ENCODE measurements around the gene MTHFSD.
A peak's percentile ranks its signal among the peaks of the same experiment; 100 is the strongest.

Gene MTHFSD

GRCh38 chr16:86565181-86565631 lies 10.2 kb upstream of the MTHFSD start:
- peak overlapping the region; percentile 91 for H3K4me3 ChIP-seq (ENCODE audit: low read depth, low read length)
- DNase-seq (ENCODE audit: low read depth) = peak; percentile 63
- TF ChIP-seq, protein P1, sequence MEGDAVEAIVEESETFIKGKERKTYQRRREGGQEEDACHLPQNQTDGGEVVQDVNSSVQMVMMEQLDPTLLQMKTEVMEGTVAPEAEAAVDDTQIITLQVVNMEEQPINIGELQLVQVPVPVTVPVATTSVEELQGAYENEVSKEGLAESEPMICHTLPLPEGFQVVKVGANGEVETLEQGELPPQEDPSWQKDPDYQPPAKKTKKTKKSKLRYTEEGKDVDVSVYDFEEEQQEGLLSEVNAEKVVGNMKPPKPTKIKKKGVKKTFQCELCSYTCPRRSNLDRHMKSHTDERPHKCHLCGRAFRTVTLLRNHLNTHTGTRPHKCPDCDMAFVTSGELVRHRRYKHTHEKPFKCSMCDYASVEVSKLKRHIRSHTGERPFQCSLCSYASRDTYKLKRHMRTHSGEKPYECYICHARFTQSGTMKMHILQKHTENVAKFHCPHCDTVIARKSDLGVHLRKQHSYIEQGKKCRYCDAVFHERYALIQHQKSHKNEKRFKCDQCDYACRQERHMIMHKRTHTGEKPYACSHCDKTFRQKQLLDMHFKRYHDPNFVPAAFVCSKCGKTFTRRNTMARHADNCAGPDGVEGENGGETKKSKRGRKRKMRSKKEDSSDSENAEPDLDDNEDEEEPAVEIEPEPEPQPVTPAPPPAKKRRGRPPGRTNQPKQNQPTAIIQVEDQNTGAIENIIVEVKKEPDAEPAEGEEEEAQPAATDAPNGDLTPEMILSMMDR (conservative IDR thresholded peaks at IDR 0.05; ENCODE audit: low read depth, low read length) = no peak

- peak overlapping the region; percentile 59 for H3K4me3 ChIP-seq (ENCODE audit: low read depth, low read length)
- peak; percentile 96 for DNase-seq (ENCODE audit: low read depth)
- TF ChIP-seq, protein P1 (conservative IDR thresholded peaks at IDR 0.05; ENCODE audit: low read depth, low read length) = peak; percentile 100
Observed at GRCh38 chr16:86563469-86564345, 8.7 kb upstream of the MTHFSD start.

DNA sequence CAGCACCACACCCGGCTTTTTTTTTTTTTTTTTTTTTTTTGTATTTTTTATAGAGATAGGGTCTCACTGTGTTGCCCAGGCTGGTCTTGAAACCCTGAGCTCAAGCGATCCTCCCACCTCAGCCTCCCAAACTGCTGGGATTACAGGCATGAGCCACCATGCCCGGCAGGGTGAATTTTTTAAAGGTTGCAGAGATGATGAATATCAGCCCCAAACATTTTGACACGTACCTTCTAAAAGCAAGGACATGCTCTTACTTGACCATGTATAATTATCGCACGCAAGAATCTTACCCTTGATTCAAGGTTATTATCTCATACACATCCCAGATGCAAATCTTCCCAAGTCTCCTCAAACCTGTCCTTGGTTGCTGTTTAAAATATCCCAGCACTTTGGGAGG lies 7.3 kb upstream of the MTHFSD start:
- TF ChIP-seq, protein P1 (conservative IDR thresholded peaks at IDR 0.05; ENCODE audit: low read depth, low read length) = no peak
- DNase-seq (ENCODE audit: low read depth) = no peak

DNA sequence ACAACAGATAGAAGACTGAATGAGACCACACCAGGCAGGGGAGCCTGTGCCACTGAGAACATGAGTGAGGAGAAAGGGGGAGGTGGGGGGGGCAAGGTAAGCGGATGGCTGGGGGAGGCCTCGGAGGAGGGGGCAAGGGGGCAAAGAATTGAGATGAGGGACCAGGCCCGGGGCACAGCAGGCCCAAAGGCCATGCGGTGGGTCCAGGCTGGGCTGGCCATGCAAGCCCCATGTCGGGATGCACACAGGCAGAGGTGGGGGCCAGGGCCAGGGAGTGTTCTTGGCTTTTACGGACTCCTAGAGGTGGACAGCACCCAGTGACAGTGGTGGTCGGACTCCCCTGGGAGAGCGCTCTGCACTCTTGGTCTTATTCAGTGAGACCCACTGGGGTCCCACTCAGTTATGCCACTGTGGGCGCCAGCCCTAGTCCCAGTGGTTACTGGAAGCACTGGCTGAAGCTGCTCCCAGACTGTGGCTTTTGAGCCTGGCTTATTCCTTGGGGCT lies 4.8 kb upstream of the MTHFSD start:
- no peak for DNase-seq (ENCODE audit: low read depth)
- H3K4me3 ChIP-seq (ENCODE audit: low read depth, low read length) = no peak overlapping the region
- TF ChIP-seq, protein P1 (conservative IDR thresholded peaks at IDR 0.05; ENCODE audit: low read depth, low read length) = no peak

More for the DNA sequence above, 7.3 kb upstream of the MTHFSD start:
- H3K4me3 ChIP-seq (ENCODE audit: low read depth, low read length) = no peak overlapping the region

DNA sequence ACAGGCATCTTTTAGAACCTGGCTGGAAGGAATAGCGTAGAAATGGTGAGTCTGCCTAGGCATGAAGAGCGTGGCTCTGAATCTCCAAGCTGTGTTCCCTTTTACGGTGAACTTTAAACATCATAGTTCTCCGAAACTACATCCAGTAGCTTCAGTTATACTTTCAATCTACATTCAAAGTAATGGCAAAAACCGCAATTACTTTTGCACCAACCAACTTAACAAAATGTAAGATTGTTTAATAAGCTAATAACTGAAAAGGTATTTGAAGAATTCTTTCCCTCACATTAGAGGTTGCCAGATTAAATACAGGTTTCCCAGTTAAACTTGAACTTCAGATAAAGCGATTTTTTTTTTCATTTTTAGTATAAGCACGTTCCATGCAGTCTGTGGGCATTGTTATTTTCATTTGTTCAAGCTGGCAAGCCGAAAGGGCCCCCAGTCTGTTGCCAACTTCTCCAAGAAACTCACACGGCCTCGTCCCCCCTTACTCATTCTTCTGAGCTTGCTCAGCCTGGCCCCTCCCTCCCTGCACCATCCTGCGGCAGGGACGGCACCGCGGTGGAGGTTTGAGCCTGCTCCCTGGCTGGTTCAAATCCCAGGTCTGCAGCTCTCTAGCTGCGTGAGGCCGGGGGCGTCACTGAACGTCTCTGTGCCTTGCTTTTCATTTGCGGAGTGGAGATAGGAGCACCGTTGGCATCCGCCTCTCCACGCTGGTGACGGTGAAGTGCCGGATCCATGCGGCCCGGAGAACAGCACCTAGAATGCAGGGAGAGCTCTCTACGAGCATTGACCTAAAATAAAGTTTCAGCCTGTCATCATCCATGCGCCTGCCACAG lies 3.5 kb upstream of the MTHFSD start:
- H3K4me3 ChIP-seq (ENCODE audit: low read depth, low read length) = no peak overlapping the region
- TF ChIP-seq, protein P1 (conservative IDR thresholded peaks at IDR 0.05; ENCODE audit: low read depth, low read length) = no peak
- peak; percentile 12 for DNase-seq (ENCODE audit: low read depth)

DNA sequence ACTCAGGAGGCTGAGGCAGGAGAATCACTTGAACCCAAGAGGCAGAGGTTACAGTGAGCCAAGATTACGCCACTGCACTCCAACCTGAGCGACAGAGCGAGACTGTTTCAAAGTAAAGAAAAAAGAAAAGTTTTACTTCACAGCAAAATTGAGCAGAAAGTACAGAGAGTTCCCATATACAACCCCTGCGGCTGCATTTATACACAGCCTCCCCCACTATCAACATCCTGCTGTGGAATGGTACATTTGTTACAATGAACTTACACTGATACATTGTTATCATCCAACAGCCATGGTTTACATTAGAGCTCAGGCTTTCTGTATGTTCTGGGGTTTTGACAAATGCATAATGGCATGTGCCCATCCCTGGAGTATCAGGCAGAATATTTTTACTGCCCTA lies 2.6 kb upstream of the MTHFSD start:
- no peak overlapping the region for H3K4me3 ChIP-seq (ENCODE audit: low read depth, low read length)
- DNase-seq (ENCODE audit: low read depth) = peak; percentile 55
- TF ChIP-seq, protein P1 (conservative IDR thresholded peaks at IDR 0.05; ENCODE audit: low read depth, low read length) = no peak

Measured in choroid plexus epithelial cell (primary cell).